ENCODE data around the gene IP6K2.
"Not testable (repeated sequence)": the region's sequence is repeated elsewhere in the genome, so short reads cannot be mapped to it uniquely, and the experiment has no call there.

IP6K2 gene

DNA sequence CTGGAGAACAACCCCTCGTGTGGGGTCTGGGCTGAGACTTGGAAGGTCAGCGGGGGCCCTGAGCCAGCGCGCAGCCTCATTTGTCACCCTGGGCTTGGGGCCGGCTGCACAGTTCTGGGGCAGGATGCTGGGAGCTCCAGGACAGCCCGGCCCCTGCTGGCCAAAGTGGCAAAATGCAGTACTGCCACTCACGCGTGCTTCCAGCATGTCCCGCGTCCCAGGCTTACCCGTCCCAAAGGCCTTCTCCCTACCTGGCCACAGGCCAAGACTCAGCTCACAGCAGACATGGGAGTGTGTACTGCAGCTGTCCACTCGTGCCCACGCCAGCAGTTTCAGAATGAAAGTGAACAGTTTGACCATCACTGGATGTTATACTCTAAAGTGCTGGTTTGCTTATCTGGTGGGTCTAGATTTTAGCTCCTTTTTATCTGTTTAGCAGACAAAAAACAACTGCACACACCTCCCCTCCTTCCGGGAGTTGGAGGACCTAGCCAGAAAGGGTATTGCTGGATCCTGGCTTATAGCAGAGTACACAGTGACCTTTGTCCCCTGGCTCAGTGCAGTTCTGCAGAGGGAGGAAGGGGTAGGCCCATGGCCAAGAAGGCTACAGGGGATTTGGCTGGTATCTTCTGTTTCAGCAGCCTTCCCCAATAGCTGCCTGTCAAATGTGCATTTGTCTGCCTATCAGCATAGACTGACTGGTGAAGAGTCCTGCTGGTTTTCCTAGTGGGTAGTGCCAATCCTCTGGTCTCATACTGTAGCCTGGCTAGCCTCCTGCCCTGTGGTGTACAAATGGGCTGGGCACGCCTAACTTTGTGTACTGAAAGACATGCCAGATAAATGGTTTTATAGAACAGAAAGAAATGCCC lies 23.2 kb upstream of the IP6K2 start:
- H3K9me3 ChIP-seq = no peaks in the 10 kb centered on the region
- DNase-seq = peak; percentile 83
- H3K27me3 ChIP-seq = no peaks in the 10 kb centered on the region
- H3K36me3 ChIP-seq = no peaks in the 10 kb centered on the region
- H3K4me1 ChIP-seq = peaks cover 8% of the 10 kb centered on the region; the same call in 1 of the 2 replicates
- H3K4me3 ChIP-seq (ENCODE audit: low read depth, low read length) = peak overlapping the region; percentile 24; the same call in 1 of the 2 replicates
- TF ChIP-seq, protein P1, sequence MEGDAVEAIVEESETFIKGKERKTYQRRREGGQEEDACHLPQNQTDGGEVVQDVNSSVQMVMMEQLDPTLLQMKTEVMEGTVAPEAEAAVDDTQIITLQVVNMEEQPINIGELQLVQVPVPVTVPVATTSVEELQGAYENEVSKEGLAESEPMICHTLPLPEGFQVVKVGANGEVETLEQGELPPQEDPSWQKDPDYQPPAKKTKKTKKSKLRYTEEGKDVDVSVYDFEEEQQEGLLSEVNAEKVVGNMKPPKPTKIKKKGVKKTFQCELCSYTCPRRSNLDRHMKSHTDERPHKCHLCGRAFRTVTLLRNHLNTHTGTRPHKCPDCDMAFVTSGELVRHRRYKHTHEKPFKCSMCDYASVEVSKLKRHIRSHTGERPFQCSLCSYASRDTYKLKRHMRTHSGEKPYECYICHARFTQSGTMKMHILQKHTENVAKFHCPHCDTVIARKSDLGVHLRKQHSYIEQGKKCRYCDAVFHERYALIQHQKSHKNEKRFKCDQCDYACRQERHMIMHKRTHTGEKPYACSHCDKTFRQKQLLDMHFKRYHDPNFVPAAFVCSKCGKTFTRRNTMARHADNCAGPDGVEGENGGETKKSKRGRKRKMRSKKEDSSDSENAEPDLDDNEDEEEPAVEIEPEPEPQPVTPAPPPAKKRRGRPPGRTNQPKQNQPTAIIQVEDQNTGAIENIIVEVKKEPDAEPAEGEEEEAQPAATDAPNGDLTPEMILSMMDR (IDR thresholded peaks at IDR 0.05; ENCODE audit: low read depth, low read length) = peak; percentile 64

DNA sequence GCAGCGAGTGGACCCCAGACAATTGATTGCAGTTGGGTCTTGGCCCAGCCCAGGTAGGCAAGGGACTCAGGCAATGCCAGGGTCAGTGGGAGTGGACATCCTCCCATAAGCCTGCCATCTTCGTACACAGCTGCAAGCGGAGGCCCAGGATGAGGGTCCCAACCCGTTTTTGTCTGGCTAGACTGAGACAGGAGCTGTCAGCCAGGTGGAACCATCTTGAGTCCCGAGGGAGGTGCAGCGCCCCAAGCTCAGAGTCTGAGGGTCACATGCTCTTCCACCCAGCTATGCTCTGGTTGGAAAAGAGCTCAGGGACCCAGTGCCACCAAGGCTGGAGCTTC lies 22.6 kb upstream of the IP6K2 start:
- DNase-seq = no peak

DNA sequence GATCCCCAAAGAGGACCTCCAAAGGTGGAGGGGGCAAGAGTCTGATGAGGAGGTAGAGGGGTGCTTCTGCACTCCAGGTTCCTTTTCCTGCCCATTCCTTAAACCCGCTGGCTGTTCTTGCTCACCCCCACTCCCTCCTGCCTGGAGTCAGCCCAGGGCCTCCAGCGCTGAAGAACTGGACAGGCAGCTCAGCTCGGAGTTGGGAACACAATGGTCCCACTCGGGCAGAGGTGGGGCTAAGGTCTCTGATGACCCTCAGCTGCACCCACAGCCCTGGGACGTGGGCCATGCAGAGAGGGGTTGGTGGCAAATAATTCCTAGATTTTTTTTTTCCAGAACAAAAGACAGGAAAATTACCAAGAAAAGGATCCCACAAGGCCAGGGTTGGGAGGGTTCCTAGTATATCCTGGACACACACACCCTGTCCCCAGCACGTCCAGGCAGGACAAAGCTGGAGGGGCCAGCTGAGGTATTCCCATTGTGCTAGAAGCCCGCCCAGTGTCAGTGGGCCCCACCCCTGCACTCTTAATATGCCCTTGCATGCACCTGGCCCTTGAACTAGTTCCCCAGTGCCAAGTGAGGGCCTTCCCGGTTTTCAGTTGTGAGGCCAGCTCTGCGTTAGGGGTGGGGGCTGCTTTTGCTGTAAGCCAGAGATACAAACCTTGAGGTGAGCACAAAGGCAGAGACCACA lies 22.1 kb upstream of the IP6K2 start:
- TF ChIP-seq, protein P1 (IDR thresholded peaks at IDR 0.05; ENCODE audit: low read depth, low read length) = no peak
- no peaks in the 10 kb centered on the region for H3K36me3 ChIP-seq
- no peaks in the 10 kb centered on the region for H3K27me3 ChIP-seq
- no peaks in the 10 kb centered on the region for H3K9me3 ChIP-seq
- H3K4me3 ChIP-seq (ENCODE audit: low read depth, low read length) = no peak overlapping the region
- no peak for DNase-seq
- peaks cover 8% of the 10 kb centered on the region; the same call in 1 of the 2 replicates for H3K4me1 ChIP-seq

More for the DNA sequence above, 22.6 kb upstream of the IP6K2 start:
- TF ChIP-seq, protein P1 (IDR thresholded peaks at IDR 0.05; ENCODE audit: low read depth, low read length) = no peak
- Histone ChIP-seq H3K36me3 (no peaks in the 10 kb centered on the region), H3K4me1 (peaks cover 8% of the 10 kb centered on the region; the same call in 1 of the 2 replicates), H3K27me3 (no peaks in the 10 kb centered on the region), H3K4me3 (ENCODE audit: low read depth, low read length) (no peak overlapping the region), H3K9me3 (no peaks in the 10 kb centered on the region)

DNA sequence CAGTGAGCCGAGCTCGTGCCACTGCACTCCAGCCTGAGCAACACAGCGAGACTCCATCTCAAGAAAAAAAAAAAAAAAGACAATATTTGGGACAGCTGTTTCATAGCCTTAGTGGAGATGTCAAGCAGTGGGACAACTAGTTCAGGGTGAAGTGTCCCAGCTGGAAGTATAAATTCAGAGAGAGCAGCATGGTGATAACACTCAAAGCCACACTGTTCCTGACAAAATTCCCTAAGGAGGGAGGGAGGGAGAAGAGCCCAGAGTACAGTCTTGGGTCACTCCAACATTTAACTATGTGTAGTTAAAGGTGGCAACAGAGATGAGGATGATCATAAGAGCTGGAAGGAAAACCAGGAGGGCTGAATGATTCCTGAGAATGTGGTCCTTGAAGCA lies 21.1 kb upstream of the IP6K2 start:
- H3K4me1 ChIP-seq = peaks cover 8% of the 10 kb centered on the region; the same call in 1 of the 2 replicates
- no peak overlapping the region for H3K4me3 ChIP-seq (ENCODE audit: low read depth, low read length)
- H3K9me3 ChIP-seq = no peaks in the 10 kb centered on the region
- H3K36me3 ChIP-seq = no peaks in the 10 kb centered on the region
- TF ChIP-seq, protein P1 (IDR thresholded peaks at IDR 0.05; ENCODE audit: low read depth, low read length) = no peak
- no peak for DNase-seq
- H3K27me3 ChIP-seq = no peaks in the 10 kb centered on the region

DNA sequence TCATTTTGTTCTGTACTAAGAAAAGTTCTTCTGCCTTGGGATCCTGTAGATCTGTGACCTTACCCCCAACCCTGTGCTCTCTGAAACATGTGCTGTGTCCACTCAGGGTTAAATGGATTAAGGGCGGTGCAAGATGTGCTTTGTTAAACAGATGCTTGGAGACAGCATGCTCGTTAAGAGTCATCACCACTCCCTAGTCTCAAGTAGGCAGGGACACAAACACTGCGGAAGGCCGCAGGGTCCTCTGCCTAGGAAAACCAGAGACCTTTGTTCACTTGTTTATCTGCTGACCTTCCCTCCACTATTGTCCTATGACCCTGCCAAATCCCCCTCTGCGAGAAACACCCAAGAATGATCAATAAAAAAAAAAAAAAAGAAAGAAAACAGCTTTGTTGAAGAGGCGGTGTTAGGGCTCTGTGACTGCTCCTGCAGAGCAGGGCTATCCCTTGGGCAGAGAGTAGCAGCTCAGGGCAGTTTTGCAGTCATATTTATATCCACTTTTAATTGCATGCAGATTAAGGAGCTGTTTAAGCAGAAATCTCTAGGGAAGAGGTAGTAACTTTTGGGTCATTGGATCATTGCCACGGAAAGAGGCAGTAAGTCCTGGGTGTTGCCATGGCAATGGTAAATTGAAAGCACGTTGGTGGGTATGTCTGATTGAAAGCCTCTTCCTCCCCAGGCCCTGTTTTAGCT lies 18.2 kb upstream of the IP6K2 start:
- DNase-seq; H3K36me3 ChIP-seq; H3K9me3 ChIP-seq; H3K4me1 ChIP-seq; H3K27me3 ChIP-seq; H3K4me3 ChIP-seq (ENCODE audit: low read depth, low read length): not testable (repeated sequence)

DNA sequence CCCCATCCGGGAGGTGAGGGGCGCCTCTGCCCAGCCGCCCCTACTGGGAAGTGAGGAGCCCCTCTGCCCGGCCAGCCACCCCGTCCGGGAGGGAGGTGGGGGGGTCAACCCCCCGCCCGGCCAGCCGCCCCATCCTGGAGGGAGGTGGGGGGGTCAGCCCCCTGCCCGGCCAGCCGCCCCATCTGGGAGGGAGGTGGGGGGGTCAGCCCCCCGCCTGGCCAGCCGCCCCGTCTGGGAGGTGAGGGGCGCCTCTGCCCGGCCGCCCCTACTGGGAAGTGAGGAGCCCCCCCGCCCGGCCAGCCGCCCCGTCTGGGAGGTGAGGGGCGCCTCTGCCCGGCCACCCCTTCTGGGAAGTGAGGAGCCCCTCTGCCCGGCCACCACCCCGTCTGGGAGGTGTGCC lies 17.5 kb upstream of the IP6K2 start:
- not testable (repeated sequence) for H3K9me3 ChIP-seq; H3K36me3 ChIP-seq; H3K4me3 ChIP-seq (ENCODE audit: low read depth, low read length); H3K4me1 ChIP-seq; H3K27me3 ChIP-seq; DNase-seq

DNA sequence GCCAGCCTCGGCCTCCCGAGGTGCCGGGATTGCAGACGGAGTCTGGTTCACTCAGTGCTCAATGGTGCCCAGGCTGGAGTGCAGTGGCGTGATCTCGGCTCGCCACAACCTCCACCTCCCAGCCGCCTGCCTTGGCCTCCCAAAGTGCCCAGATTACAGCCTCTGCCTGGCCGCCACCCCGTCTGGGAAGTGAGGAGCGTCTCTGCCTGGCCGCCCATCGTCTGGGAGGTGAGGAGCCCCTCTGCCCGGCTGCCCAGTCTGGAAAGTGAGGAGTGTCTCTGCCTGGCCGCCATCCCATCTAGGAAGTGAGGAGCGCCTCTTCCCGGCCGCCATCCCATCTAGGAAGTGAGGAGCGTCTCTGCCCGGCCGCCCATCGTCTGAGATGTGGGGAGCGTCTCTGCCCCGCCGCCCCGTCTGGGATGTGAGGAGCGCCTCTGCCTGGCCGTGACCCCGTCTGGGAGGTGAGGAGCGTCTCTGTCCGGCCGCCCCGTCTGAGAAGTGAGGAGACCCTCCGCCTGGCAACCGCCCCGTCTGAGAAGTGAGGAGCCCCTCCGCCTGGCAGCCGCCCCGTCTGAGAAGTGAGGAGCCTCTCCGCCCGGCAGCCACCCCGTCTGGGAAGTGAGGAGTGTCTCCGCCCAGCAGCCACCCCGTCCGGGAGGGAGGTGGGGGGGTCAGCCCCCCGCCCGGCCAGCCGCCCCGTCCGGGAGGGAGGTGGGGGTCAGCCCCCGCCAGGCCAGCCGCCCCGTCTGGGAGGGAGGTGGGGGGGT lies 16.9 kb upstream of the IP6K2 start:
- H3K4me1 ChIP-seq; H3K4me3 ChIP-seq (ENCODE audit: low read depth, low read length); H3K9me3 ChIP-seq; H3K36me3 ChIP-seq; DNase-seq; H3K27me3 ChIP-seq: not testable (repeated sequence)

Data from BE2C (cell line).